Endodermal cell (in vitro differentiated cells): Measurements from ENCODE around the gene MARCOL. TPM values are rescaled to one million over a fixed set of nuclear protein-coding genes. Genes with fewer than 3 reads are reported as not detected.
A peak's percentile ranks its signal among the peaks of the same experiment; 100 is the strongest.

ENCODE experiments used
- DNase-seq: peaks from one replicate; pipeline ENCODE4 v3.0.0-alpha.2; 2017
- H3K27ac ChIP-seq: 2 replicates; pipeline ENCODE4 v1.5.1; 2013; ENCODE audit warnings: mild to moderate bottlenecking, low read depth, low read length, moderate library complexity
- H3K27me3 ChIP-seq: 2 replicates; pipeline ENCODE4 v1.6.1; 2013; ENCODE audit warnings: mild to moderate bottlenecking, low read length, moderate library complexity; ENCODE audit not compliant: insufficient read depth, control insufficient read depth, poor library complexity, severe bottlenecking
- H3K36me3 ChIP-seq: 2 replicates; pipeline ENCODE4 v1.7.0; 2013; ENCODE audit warnings: mild to moderate bottlenecking, low read length, moderate library complexity; ENCODE audit not compliant: control insufficient read depth, insufficient read depth
- H3K4me1 ChIP-seq: one replicate; pipeline ENCODE4 v1.7.0; 2013; ENCODE audit warnings: low read length; ENCODE audit not compliant: control insufficient read depth, insufficient read depth
- H3K4me3 ChIP-seq: 2 replicates; pipeline ENCODE4 v1.5.1; 2013; ENCODE audit warnings: mild to moderate bottlenecking, low read length, moderate library complexity
- H3K9ac ChIP-seq: 2 replicates; pipeline ENCODE4 v1.6.1; 2013; ENCODE audit warnings: mild to moderate bottlenecking, low read length, moderate library complexity; ENCODE audit not compliant: poor library complexity, severe bottlenecking; ENCODE audit errors: extremely low read depth
- H3K9me3 ChIP-seq: 2 replicates; pipeline ENCODE4 v1.6.1; 2013; ENCODE audit warnings: mild to moderate bottlenecking, low read length, moderate library complexity; ENCODE audit not compliant: control insufficient read depth
- H3K27ac Mint-ChIP-seq: 2 replicates; pipeline ENCODE4 v1.8.0; 2020; ENCODE audit warnings: mixed read lengths
- H3K27me3 Mint-ChIP-seq: 2 replicates; pipeline ENCODE4 v1.8.0; 2021; ENCODE audit warnings: mild to moderate bottlenecking, mixed read lengths; ENCODE audit not compliant: insufficient read depth
- H3K36me3 Mint-ChIP-seq: 2 replicates; pipeline ENCODE4 v1.8.0; 2020; ENCODE audit warnings: low read depth, mixed read lengths
- H3K4me1 Mint-ChIP-seq: 2 replicates; pipeline ENCODE4 v1.8.0; 2020; ENCODE audit warnings: mixed read lengths
- H3K4me3 Mint-ChIP-seq: 2 replicates; pipeline ENCODE4 v1.8.0; 2020; ENCODE audit warnings: mild to moderate bottlenecking, moderate library complexity, mixed read lengths
- H3K9me3 Mint-ChIP-seq: 2 replicates; pipeline ENCODE4 v1.8.0; 2020; ENCODE audit warnings: mild to moderate bottlenecking, mixed read lengths
- WGBS, 2 experiments: methylation state at CpG; one replicate each; pipeline versions ENCODE4 v1.1.5 to v1.1.7; 2013; ENCODE audit warnings: missing lambda C conversion rate in 2 of 2, mixed read lengths in 1 of 2; ENCODE audit not compliant: insufficient coverage in 1 of 2, insufficient read length in 1 of 2; 5-methylcytosine and 5-hydroxymethylcytosine counted together
- total RNA-seq, 2 donors: library from RNA; stranded (reverse); fragmentation: NEBNext Ultra II Directional in 1 of 2; extraction: Animal tissue kit (Norgen Biotek cat#: 25700) in 1 of 2; gene quantifications; 2 replicates in 1 of 2; 3 replicates in 1 of 2; pipeline ENCODE4 v1.2.1, GENCODE V29; 2021
- TF ChIP-seq, protein P1 (sequence below): fragments of 200-600 bp; sonication (generic); conservative IDR thresholded peaks from 2 replicates; pipeline ENCODE4 v1.5.0; 2021; ENCODE audit warnings: antibody characterized with exemption, mild to moderate bottlenecking

Gene MARCOL
- total RNA-seq, 2 donors from 2014 or later: not detected

DNA sequence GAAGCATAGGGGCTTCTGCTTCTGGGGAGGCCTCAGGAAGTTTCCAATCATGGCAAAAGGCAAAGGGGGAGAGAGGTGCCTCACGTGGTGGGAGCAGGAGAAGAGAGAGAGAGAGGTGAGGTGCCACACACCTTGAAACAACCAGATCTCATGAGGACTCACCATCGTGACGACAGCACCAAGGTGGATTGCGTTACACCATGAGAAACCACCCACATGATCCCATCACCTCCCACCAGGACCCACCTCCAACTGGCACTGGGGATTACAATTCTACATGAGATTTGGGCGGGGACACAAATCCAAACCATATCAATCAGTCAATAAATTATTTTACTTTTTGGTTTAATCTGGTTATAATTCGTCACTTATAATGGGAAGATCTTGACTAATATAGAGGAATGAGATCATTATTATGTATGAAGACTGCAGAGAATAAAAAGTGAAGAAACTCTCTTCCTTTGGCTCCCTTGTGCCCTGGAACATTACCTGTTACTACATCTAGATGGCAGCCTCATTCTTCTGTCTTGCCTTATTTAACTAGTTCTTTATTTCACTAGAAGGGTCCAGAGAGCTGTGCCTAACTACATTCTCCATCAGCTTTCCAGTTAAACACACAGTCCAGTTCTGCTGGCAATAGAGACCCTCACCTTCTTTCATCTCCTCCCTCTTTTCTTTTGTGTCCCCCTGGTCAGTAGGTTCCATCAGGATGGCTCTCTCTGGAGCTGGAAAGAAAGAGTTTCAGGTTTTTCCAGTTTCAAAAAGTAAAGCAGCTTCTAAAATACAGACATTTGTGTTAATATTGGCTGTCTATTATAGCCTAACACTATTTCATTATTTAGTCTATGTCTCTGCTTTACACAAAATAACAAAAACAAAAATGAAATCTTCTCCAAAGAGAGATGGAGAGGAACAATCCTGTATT, 52.2 kb downstream of the MARCOL start:
- Histone ChIP-seq H3K27ac (no peak overlapping the region), H3K9ac (no peak overlapping the region), H3K4me1 (no peaks in the 10 kb centered on the region), H3K9me3 (no peaks in the 10 kb centered on the region), H3K4me3 (no peak overlapping the region), H3K27me3 (no peaks in the 10 kb centered on the region), H3K36me3 (no peaks in the 10 kb centered on the region)
- H3K4me1 Mint-ChIP-seq: peaks cover 7% of the 10 kb centered on the region
- peak; percentile 65 for DNase-seq
- TF ChIP-seq, protein P1, sequence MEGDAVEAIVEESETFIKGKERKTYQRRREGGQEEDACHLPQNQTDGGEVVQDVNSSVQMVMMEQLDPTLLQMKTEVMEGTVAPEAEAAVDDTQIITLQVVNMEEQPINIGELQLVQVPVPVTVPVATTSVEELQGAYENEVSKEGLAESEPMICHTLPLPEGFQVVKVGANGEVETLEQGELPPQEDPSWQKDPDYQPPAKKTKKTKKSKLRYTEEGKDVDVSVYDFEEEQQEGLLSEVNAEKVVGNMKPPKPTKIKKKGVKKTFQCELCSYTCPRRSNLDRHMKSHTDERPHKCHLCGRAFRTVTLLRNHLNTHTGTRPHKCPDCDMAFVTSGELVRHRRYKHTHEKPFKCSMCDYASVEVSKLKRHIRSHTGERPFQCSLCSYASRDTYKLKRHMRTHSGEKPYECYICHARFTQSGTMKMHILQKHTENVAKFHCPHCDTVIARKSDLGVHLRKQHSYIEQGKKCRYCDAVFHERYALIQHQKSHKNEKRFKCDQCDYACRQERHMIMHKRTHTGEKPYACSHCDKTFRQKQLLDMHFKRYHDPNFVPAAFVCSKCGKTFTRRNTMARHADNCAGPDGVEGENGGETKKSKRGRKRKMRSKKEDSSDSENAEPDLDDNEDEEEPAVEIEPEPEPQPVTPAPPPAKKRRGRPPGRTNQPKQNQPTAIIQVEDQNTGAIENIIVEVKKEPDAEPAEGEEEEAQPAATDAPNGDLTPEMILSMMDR: peak; percentile 83
- H3K4me3 Mint-ChIP-seq: no peak overlapping the region
- H3K9me3 Mint-ChIP-seq: no peaks in the 10 kb centered on the region
- no peaks in the 10 kb centered on the region for H3K36me3 Mint-ChIP-seq
- no peak overlapping the region for H3K27ac Mint-ChIP-seq
- peaks cover 4% of the 10 kb centered on the region for H3K27me3 Mint-ChIP-seq
- WGBS, 2 experiments: 51% methylated on average over 6 of the region's 6 CpGs; no CpG with 5 or more reads in 1 of the 2 experiments

Other genes starting within 250 kb of the MARCOL start
- 10 to 100 TPM in 1 of 2 donors, 1 to 10 TPM in 1; 2.6 to 12.4 TPM for gene SPINK5, start 174.5 kb upstream of the MARCOL start, total RNA-seq
- gene SPINK14, start 70.0 kb upstream of the MARCOL start, total RNA-seq: not detected
- gene SPINK6, start 35.5 kb upstream of the MARCOL start, total RNA-seq: not detected
- not detected for gene SPINK13, start 30.3 kb downstream of the MARCOL start, total RNA-seq
- not detected for gene SPINK7, start 73.9 kb downstream of the MARCOL start, total RNA-seq
- gene SPINK9, start 97.0 kb downstream of the MARCOL start, total RNA-seq: not detected
- gene FBXO38, start 145.4 kb downstream of the MARCOL start, total RNA-seq: 10 to 100 TPM; 45.4 to 49.7 TPM